Liver (tissue), 9 donors: ENCODE results near the gene IFT122. TPM values are rescaled to one million over a fixed set of nuclear protein-coding genes. Genes with fewer than 3 reads are reported as not detected.

Source experiments
- DNase-seq: peaks from one replicate; pipeline ENCODE4 v3.0.0-alpha.2; 2017; ENCODE audit warnings: low spot score
- H3K27ac ChIP-seq, 2 donors: one replicate each; pipeline ENCODE4 v1.7.0; 2013; ENCODE audit warnings: inconsistent platforms in 2 of 2, low read length in 2 of 2, control low read depth in 1 of 2, low read depth in 1 of 2, mild to moderate bottlenecking in 1 of 2
- H3K27me3 ChIP-seq, 4 donors: one replicate each; pipeline versions ENCODE4 v1.6.1 to v1.7.0; 2013; ENCODE audit warnings: low read length in 3 of 4, inconsistent platforms in 1 of 4, mild to moderate bottlenecking in 1 of 4, moderate library complexity in 1 of 4; ENCODE audit not compliant: control insufficient read depth in 4 of 4, insufficient read depth in 4 of 4
- H3K36me3 ChIP-seq, 4 donors: one replicate each; pipeline versions ENCODE4 v1.6.1 to v1.7.0; 2013; ENCODE audit warnings: low read length in 3 of 4, mild to moderate bottlenecking in 3 of 4, low read depth in 1 of 4, moderate library complexity in 1 of 4; ENCODE audit not compliant: control insufficient read depth in 4 of 4, insufficient read depth in 3 of 4
- H3K4me1 ChIP-seq, 4 donors: one replicate each; pipeline versions ENCODE4 v1.6.1 to v1.7.0; 2013; ENCODE audit warnings: low read length in 3 of 4, mild to moderate bottlenecking in 3 of 4, moderate library complexity in 1 of 4; ENCODE audit not compliant: control insufficient read depth in 4 of 4, insufficient read depth in 4 of 4
- H3K4me3 ChIP-seq, 3 donors: one replicate each; pipeline versions ENCODE4 v1.6.1 to v1.7.0; 2013; ENCODE audit warnings: low read length in 3 of 3, control low read depth in 1 of 3, low read depth in 1 of 3, mild to moderate bottlenecking in 1 of 3
- H3K9ac ChIP-seq, 2 donors: one replicate each; pipeline ENCODE4 v1.7.0; 2013; ENCODE audit warnings: low read length in 2 of 2, mild to moderate bottlenecking in 2 of 2, moderate library complexity in 2 of 2, control low read depth in 1 of 2, low read depth in 1 of 2
- H3K9me3 ChIP-seq, 4 donors: one replicate each; pipeline versions ENCODE4 v1.6.1 to v1.7.0; 2013; ENCODE audit warnings: low read length in 3 of 4; ENCODE audit not compliant: control insufficient read depth in 4 of 4
- EGR1 ChIP-seq, 2 donors: IDR thresholded peaks; 2 replicates each; pipeline ENCODE4 v1.6.1; 2016 to 2018; ENCODE audit warnings: antibody characterized with exemption in 2 of 2, low read depth in 2 of 2
- FOXA1 ChIP-seq: IDR thresholded peaks from 2 replicates; pipeline ENCODE4 v1.6.1; 2016; ENCODE audit warnings: antibody characterized with exemption
- FOXA2 ChIP-seq: IDR thresholded peaks from 2 replicates; pipeline ENCODE4 v1.6.1; 2016; ENCODE audit warnings: antibody characterized with exemption
- GABPA ChIP-seq, 2 donors: IDR thresholded peaks in 1 of 2; conservative IDR thresholded peaks in 1 of 2; 2 replicates each; pipeline ENCODE4 v1.6.1; 2016; ENCODE audit warnings: antibody characterized with exemption in 2 of 2, mild to moderate bottlenecking in 1 of 2, moderate library complexity in 1 of 2
- HNF4A ChIP-seq, 2 donors: conservative IDR thresholded peaks; 2 replicates each; pipeline ENCODE4 v1.6.1; 2016; ENCODE audit warnings: antibody characterized with exemption in 2 of 2, mild to moderate bottlenecking in 2 of 2
- HNF4G ChIP-seq: IDR thresholded peaks from 2 replicates; pipeline ENCODE4 v1.6.1; 2016; ENCODE audit warnings: antibody characterized with exemption
- JUND ChIP-seq, 2 donors: IDR thresholded peaks; 2 replicates each; pipeline ENCODE4 v1.6.1; 2016; ENCODE audit warnings: antibody characterized with exemption in 2 of 2
- MAX ChIP-seq: IDR thresholded peaks from 2 replicates; pipeline ENCODE4 v1.6.1; 2016; ENCODE audit warnings: antibody characterized with exemption
- NR2F2 ChIP-seq: IDR thresholded peaks from 2 replicates; pipeline ENCODE4 v1.6.1; 2016; ENCODE audit warnings: antibody characterized with exemption
- RAD21 ChIP-seq, 2 donors: IDR thresholded peaks; 2 replicates each; pipeline ENCODE4 v1.6.1; 2016; ENCODE audit warnings: antibody characterized with exemption in 2 of 2, mild to moderate bottlenecking in 2 of 2
- RXRA ChIP-seq, 2 donors: IDR thresholded peaks; 2 replicates each; pipeline ENCODE4 v1.6.1; 2017 to 2018; ENCODE audit warnings: antibody characterized with exemption in 2 of 2, mild to moderate bottlenecking in 1 of 2
- SP1 ChIP-seq: IDR thresholded peaks from 2 replicates; pipeline ENCODE4 v1.6.1; 2018; ENCODE audit warnings: antibody characterized with exemption, mild to moderate bottlenecking
- TAF1 ChIP-seq: conservative IDR thresholded peaks from 2 replicates; pipeline ENCODE4 v1.6.1; 2016; ENCODE audit warnings: antibody characterized with exemption, mild to moderate bottlenecking
- YY1 ChIP-seq: IDR thresholded peaks from 2 replicates; pipeline ENCODE4 v1.6.1; 2016; ENCODE audit warnings: antibody characterized with exemption, mild to moderate bottlenecking
- WGBS: extraction: QIAGEN DNeasy Blood & Tissue Kit; methylation state at CpG from one replicate; pipeline ENCODE4 v1.1.7; 2013; 5-methylcytosine and 5-hydroxymethylcytosine counted together
- polyA plus RNA-seq, 2 donors: library from polyadenylated mRNA; stranded (reverse) in 1 of 2; unstranded in 1 of 2; fragments of 200-250 nt in 1 of 2; fragments of >200 nt in 1 of 2; fragmentation: Nextera tagmentation in 1 of 2; extraction: Ambion mirVana in 1 of 2; gene quantifications; one replicate each; pipeline versions ENCODE4 v1.2.1 to v1.2.3, GENCODE V29; 2013 to 2015
- total RNA-seq, 2 donors: library from RNA; depleted of rRNA; stranded (reverse); fragments of >200 nt; gene quantifications; one replicate each; pipeline ENCODE4 v1.2.3, GENCODE V29; 2014
- TF ChIP-seq, protein P1 (sequence below): IDR thresholded peaks from 2 replicates; pipeline ENCODE4 v1.6.1; 2016; ENCODE audit warnings: antibody characterized with exemption, mild to moderate bottlenecking
- TF ChIP-seq, protein P2 (sequence below): IDR thresholded peaks from 2 replicates; pipeline ENCODE4 v1.6.1; 2016; ENCODE audit warnings: antibody characterized with exemption
- TF ChIP-seq, protein P3 (sequence below): IDR thresholded peaks from 2 replicates; pipeline ENCODE4 v1.6.1; 2016; ENCODE audit warnings: antibody characterized with exemption
- TF ChIP-seq, protein P4 (sequence below): fragments of 150-350 bp; IDR thresholded peaks from 2 replicates; pipeline ENCODE4 v1.5.1; 2017; ENCODE audit warnings: improper control_type of control experiment, low read depth, low read length; ENCODE audit not compliant: missing input control
- donor health status: healthy.
- donor health status: healthy.
- donor health status: healthy.
- donor health status: healthy.
- donor health status: healthy.

Gene IFT122
- total and polyA plus RNA-seq, 4 donors: 3.3 to 25.8 (median 10.6) TPM

DNA sequence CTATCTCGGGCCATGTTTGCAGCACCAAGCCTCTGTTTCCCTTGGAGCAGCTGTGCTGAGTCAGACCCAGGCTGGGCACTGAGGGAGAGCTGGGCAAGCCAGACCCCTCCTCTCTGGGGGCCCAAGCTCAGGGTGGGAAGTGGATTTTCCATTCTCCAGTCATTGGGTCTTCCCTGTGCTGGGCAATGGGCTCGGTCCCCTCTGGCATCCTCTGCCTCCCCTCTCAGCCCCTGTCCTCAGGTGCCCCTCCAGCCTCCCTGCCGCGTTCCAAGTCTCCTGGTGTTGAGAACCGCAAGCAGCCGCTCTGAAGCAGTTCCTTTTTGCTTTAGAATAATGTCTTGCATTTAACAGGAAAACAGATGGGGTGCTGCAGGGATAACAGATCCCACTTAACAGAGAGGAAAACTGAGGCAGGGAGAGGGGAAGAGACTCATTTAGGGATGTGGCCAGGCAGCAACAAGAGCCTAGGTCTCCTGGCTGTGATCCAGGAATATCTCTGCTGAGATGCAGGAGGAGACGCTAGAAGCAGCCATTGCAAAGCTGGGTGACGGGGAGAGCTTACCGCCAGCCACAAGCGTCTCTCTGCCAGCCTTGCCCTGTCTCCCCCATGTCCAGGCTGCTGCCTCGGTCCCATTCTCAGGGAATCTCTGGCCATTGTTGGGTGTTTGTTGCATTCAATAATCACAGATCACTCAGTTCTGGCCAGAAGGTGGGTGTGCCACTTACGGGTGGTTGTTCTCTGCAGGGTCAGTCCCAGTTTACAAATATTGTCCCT is 89.6 kb downstream of the IFT122 start:
- DNase-seq: no peak
- H3K27ac ChIP-seq: no peak overlapping the region
- H3K4me1 ChIP-seq: no peaks in the 10 kb centered on the region
- H3K9ac ChIP-seq: no peak overlapping the region
- H3K36me3 ChIP-seq: no peaks in the 10 kb centered on the region
- WGBS: 90% methylated on average over 12 of the region's 12 CpGs
- H3K9me3 ChIP-seq: no peaks in the 10 kb centered on the region
- no peaks in the 10 kb centered on the region for H3K27me3 ChIP-seq
- no peak for TF ChIP-seq FOXA2
- TF ChIP-seq NR2F2: no peak
- TF ChIP-seq RXRA (IDR thresholded peaks at IDR 0.05): no peak
- no peak for TF ChIP-seq TAF1
- no peak for TF ChIP-seq RAD21 (IDR thresholded peaks at IDR 0.05)
- TF ChIP-seq, protein P1, sequence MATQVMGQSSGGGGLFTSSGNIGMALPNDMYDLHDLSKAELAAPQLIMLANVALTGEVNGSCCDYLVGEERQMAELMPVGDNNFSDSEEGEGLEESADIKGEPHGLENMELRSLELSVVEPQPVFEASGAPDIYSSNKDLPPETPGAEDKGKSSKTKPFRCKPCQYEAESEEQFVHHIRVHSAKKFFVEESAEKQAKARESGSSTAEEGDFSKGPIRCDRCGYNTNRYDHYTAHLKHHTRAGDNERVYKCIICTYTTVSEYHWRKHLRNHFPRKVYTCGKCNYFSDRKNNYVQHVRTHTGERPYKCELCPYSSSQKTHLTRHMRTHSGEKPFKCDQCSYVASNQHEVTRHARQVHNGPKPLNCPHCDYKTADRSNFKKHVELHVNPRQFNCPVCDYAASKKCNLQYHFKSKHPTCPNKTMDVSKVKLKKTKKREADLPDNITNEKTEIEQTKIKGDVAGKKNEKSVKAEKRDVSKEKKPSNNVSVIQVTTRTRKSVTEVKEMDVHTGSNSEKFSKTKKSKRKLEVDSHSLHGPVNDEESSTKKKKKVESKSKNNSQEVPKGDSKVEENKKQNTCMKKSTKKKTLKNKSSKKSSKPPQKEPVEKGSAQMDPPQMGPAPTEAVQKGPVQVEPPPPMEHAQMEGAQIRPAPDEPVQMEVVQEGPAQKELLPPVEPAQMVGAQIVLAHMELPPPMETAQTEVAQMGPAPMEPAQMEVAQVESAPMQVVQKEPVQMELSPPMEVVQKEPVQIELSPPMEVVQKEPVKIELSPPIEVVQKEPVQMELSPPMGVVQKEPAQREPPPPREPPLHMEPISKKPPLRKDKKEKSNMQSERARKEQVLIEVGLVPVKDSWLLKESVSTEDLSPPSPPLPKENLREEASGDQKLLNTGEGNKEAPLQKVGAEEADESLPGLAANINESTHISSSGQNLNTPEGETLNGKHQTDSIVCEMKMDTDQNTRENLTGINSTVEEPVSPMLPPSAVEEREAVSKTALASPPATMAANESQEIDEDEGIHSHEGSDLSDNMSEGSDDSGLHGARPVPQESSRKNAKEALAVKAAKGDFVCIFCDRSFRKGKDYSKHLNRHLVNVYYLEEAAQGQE: no peak
- no peak for TF ChIP-seq YY1
- TF ChIP-seq JUND (IDR thresholded peaks at IDR 0.05): no peak
- no peak for TF ChIP-seq HNF4G
- TF ChIP-seq FOXA1: no peak
- TF ChIP-seq HNF4A (conservative IDR thresholded peaks at IDR 0.05): no peak
- TF ChIP-seq, protein P2, sequence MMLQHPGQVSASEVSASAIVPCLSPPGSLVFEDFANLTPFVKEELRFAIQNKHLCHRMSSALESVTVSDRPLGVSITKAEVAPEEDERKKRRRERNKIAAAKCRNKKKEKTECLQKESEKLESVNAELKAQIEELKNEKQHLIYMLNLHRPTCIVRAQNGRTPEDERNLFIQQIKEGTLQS: no peak
- no peak for TF ChIP-seq MAX
- TF ChIP-seq GABPA (IDR thresholded peaks at IDR 0.05 in 1 of 2, conservative IDR thresholded peaks at IDR 0.05 in 1 of 2): no peak
- TF ChIP-seq, protein P3, sequence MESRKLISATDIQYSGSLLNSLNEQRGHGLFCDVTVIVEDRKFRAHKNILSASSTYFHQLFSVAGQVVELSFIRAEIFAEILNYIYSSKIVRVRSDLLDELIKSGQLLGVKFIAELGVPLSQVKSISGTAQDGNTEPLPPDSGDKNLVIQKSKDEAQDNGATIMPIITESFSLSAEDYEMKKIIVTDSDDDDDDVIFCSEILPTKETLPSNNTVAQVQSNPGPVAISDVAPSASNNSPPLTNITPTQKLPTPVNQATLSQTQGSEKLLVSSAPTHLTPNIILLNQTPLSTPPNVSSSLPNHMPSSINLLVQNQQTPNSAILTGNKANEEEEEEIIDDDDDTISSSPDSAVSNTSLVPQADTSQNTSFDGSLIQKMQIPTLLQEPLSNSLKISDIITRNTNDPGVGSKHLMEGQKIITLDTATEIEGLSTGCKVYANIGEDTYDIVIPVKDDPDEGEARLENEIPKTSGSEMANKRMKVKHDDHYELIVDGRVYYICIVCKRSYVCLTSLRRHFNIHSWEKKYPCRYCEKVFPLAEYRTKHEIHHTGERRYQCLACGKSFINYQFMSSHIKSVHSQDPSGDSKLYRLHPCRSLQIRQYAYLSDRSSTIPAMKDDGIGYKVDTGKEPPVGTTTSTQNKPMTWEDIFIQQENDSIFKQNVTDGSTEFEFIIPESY: no peak
- TF ChIP-seq EGR1 (IDR thresholded peaks at IDR 0.05; ENCODE audit: low read depth in 2 of 2): no peak
- TF ChIP-seq SP1: no peak
- TF ChIP-seq, protein P4, sequence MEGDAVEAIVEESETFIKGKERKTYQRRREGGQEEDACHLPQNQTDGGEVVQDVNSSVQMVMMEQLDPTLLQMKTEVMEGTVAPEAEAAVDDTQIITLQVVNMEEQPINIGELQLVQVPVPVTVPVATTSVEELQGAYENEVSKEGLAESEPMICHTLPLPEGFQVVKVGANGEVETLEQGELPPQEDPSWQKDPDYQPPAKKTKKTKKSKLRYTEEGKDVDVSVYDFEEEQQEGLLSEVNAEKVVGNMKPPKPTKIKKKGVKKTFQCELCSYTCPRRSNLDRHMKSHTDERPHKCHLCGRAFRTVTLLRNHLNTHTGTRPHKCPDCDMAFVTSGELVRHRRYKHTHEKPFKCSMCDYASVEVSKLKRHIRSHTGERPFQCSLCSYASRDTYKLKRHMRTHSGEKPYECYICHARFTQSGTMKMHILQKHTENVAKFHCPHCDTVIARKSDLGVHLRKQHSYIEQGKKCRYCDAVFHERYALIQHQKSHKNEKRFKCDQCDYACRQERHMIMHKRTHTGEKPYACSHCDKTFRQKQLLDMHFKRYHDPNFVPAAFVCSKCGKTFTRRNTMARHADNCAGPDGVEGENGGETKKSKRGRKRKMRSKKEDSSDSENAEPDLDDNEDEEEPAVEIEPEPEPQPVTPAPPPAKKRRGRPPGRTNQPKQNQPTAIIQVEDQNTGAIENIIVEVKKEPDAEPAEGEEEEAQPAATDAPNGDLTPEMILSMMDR: no peak
- H3K4me3 ChIP-seq: no peak overlapping the region
